ENCODE results near the gene TSHZ1. TPM values are rescaled to one million over a fixed set of nuclear protein-coding genes. Genes with fewer than 3 reads are reported as not detected.
A peak's percentile ranks its signal among the peaks of the same experiment; 100 is the strongest.

TSHZ1 gene
- total and polyA plus RNA-seq, 4 donors, result 4.2 to 6.6 (median 5.6) TPM

DNA sequence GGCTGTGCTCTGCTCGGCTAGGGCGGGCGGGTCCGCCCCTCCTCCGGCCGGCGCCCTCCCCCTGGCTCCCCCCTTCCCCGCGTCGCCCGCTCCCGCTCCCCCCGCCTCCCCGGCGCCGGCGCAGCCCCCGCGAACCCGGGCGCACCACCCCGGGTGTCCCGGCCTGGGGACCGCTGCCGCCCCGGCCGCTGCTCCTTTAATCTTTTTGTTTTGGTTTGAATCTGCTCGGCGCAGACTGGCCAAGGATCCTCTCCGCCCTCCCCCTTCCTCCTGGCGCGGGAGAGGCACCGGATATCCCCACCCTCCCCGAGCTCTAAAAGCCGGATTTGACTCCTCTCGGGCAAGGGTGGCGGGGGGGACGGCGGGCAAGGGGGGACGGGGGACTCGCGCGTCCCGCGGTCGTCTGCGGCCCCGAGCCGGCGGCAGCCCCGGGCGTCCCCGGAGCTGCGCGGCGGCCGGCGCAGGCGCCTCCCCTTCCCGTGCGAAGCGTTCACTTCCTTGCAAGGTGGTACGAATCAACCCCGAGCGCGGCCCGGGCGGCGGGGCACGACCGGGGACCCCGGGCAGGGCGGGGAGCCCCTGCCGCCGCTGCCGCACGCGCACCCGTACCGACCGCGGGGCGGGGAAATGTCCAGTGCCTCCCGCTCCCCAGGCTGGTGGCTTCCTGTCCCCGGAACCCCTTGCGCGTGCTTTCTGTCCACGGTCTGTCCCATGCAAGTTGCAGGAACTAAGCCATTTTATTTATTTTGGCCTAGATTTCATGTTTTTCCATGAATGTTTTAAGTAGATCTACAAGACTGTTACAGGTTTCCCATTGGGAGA, 1.3 kb upstream of the TSHZ1 start, which contains the start of gene PTGR3:
TSS of gene PTGR3 (minus strand) at position 11 of the 822 bp plus-strand sequence. CDS start 81 bp downstream, outside the sequence.
- DNase-seq (ENCODE audit: low spot score), result peak; percentile 73
- WGBS, result under 1% methylated on average over 88 of the region's 88 CpGs
- peaks cover 8 to 57% (median 41%) of the 10 kb centered on the region in 4 donors for H3K4me1 ChIP-seq (ENCODE audit: control insufficient read depth in 4 of 4, insufficient read depth in 4 of 4, low read length in 3 of 4)
- peak within 1 kb of the TSS; percentile 81 to 88 for H3K9ac ChIP-seq (ENCODE audit: low read depth in 1 of 2, low read length in 2 of 2)
- H3K27me3 ChIP-seq (ENCODE audit: control insufficient read depth in 4 of 4, insufficient read depth in 4 of 4, low read length in 3 of 4), result no peaks in the 10 kb centered on the region
- no peak for TF ChIP-seq FOXA2 (IDR thresholded peaks at IDR 0.05)
- TF ChIP-seq, protein P1, sequence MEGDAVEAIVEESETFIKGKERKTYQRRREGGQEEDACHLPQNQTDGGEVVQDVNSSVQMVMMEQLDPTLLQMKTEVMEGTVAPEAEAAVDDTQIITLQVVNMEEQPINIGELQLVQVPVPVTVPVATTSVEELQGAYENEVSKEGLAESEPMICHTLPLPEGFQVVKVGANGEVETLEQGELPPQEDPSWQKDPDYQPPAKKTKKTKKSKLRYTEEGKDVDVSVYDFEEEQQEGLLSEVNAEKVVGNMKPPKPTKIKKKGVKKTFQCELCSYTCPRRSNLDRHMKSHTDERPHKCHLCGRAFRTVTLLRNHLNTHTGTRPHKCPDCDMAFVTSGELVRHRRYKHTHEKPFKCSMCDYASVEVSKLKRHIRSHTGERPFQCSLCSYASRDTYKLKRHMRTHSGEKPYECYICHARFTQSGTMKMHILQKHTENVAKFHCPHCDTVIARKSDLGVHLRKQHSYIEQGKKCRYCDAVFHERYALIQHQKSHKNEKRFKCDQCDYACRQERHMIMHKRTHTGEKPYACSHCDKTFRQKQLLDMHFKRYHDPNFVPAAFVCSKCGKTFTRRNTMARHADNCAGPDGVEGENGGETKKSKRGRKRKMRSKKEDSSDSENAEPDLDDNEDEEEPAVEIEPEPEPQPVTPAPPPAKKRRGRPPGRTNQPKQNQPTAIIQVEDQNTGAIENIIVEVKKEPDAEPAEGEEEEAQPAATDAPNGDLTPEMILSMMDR (IDR thresholded peaks at IDR 0.05; ENCODE audit: low read depth, low read length, missing input control), result no peak
- TF ChIP-seq HNF4A (conservative IDR thresholded peaks at IDR 0.05), result no peak
- TF ChIP-seq RXRA (IDR thresholded peaks at IDR 0.05), result no peak
- no peak for TF ChIP-seq RAD21 (IDR thresholded peaks at IDR 0.05)
- TF ChIP-seq HNF4G (IDR thresholded peaks at IDR 0.05), result no peak
- TF ChIP-seq TAF1 (conservative IDR thresholded peaks at IDR 0.05), result peak; percentile 7
- TF ChIP-seq, protein P2, sequence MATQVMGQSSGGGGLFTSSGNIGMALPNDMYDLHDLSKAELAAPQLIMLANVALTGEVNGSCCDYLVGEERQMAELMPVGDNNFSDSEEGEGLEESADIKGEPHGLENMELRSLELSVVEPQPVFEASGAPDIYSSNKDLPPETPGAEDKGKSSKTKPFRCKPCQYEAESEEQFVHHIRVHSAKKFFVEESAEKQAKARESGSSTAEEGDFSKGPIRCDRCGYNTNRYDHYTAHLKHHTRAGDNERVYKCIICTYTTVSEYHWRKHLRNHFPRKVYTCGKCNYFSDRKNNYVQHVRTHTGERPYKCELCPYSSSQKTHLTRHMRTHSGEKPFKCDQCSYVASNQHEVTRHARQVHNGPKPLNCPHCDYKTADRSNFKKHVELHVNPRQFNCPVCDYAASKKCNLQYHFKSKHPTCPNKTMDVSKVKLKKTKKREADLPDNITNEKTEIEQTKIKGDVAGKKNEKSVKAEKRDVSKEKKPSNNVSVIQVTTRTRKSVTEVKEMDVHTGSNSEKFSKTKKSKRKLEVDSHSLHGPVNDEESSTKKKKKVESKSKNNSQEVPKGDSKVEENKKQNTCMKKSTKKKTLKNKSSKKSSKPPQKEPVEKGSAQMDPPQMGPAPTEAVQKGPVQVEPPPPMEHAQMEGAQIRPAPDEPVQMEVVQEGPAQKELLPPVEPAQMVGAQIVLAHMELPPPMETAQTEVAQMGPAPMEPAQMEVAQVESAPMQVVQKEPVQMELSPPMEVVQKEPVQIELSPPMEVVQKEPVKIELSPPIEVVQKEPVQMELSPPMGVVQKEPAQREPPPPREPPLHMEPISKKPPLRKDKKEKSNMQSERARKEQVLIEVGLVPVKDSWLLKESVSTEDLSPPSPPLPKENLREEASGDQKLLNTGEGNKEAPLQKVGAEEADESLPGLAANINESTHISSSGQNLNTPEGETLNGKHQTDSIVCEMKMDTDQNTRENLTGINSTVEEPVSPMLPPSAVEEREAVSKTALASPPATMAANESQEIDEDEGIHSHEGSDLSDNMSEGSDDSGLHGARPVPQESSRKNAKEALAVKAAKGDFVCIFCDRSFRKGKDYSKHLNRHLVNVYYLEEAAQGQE (IDR thresholded peaks at IDR 0.05), result peak; percentile 22
- TF ChIP-seq FOXA1 (IDR thresholded peaks at IDR 0.05), result no peak
- peak; percentile 87 for TF ChIP-seq YY1 (IDR thresholded peaks at IDR 0.05)
- no peak for TF ChIP-seq JUND (IDR thresholded peaks at IDR 0.05)
- TF ChIP-seq GABPA (IDR thresholded peaks at IDR 0.05 in 1 of 2, conservative IDR thresholded peaks at IDR 0.05 in 1 of 2), result peak; percentile 38 to 71
- peak; percentile 38 for TF ChIP-seq SP1 (IDR thresholded peaks at IDR 0.05)
- TF ChIP-seq, protein P3, sequence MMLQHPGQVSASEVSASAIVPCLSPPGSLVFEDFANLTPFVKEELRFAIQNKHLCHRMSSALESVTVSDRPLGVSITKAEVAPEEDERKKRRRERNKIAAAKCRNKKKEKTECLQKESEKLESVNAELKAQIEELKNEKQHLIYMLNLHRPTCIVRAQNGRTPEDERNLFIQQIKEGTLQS (IDR thresholded peaks at IDR 0.05), result no peak
- TF ChIP-seq, protein P4, sequence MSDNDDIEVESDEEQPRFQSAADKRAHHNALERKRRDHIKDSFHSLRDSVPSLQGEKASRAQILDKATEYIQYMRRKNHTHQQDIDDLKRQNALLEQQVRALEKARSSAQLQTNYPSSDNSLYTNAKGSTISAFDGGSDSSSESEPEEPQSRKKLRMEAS (IDR thresholded peaks at IDR 0.05), result no peak
- H3K4me3 ChIP-seq (ENCODE audit: low read depth in 1 of 3, low read length in 3 of 3), result peak within 1 kb of the TSS; percentile 77 to 92 (median 91)
- no peaks in the 10 kb centered on the region for H3K9me3 ChIP-seq (ENCODE audit: control insufficient read depth in 4 of 4, low read length in 3 of 4)
- no peaks in the 10 kb centered on the region for H3K36me3 ChIP-seq (ENCODE audit: control insufficient read depth in 4 of 4, insufficient read depth in 3 of 4, low read depth in 1 of 4, low read length in 3 of 4)
- H3K27ac ChIP-seq (ENCODE audit: low read depth in 1 of 2, low read length in 2 of 2), result peak within 1 kb of the TSS; percentile 94 to 97

DNA sequence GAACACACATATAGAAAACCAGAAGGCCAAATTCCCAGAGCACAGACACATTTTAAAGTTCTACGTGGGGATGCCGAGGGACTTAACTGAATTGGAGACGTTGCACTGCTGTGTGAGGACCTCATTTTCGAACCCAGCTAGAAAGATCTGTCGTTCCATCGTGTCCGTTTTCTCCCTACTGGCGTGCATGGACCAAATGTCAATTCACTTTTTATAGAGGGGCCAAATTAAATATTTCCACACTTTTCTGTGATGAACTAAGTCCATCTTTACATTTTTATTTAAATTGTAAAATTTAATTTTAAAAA, 692 bp upstream of the TSHZ1 start:
- H3K4me3 ChIP-seq (ENCODE audit: low read depth in 1 of 3, low read length in 3 of 3), result peak overlapping the region; percentile 66 to 91 (median 77)
- peak overlapping the region; percentile 81 to 88 for H3K9ac ChIP-seq (ENCODE audit: low read depth in 1 of 2, low read length in 2 of 2)
- H3K27me3 ChIP-seq (ENCODE audit: control insufficient read depth in 4 of 4, insufficient read depth in 4 of 4, low read length in 3 of 4), result no peaks in the 10 kb centered on the region
- H3K27ac ChIP-seq (ENCODE audit: low read depth in 1 of 2, low read length in 2 of 2), result peak overlapping the region; percentile 94 to 97
- under 1% methylated on average over 8 of the region's 8 CpGs for WGBS
- H3K36me3 ChIP-seq (ENCODE audit: control insufficient read depth in 4 of 4, insufficient read depth in 3 of 4, low read depth in 1 of 4, low read length in 3 of 4), result no peaks in the 10 kb centered on the region
- no peak for TF ChIP-seq FOXA1 (IDR thresholded peaks at IDR 0.05)
- TF ChIP-seq YY1 (IDR thresholded peaks at IDR 0.05), result peak; percentile 55
- peaks cover 6 to 57% (median 44%) of the 10 kb centered on the region in 4 donors for H3K4me1 ChIP-seq (ENCODE audit: control insufficient read depth in 4 of 4, insufficient read depth in 4 of 4, low read length in 3 of 4)
- no peaks in the 10 kb centered on the region for H3K9me3 ChIP-seq (ENCODE audit: control insufficient read depth in 4 of 4, low read length in 3 of 4)
- no peak for DNase-seq (ENCODE audit: low spot score)
